Glutamatergic neuron (in vitro differentiated cells): ENCODE results near the gene SLC66A1. TPM values are rescaled to one million over a fixed set of nuclear protein-coding genes. Genes with fewer than 3 reads are reported as not detected.
A peak's percentile ranks its signal among the peaks of the same experiment; 100 is the strongest.

Experiments
- DNase-seq: peaks from one replicate; pipeline ENCODE4 v3.0.0; 2022
- H3K27ac Mint-ChIP-seq: one replicate; pipeline ENCODE4 v1.8.0; 2020; ENCODE audit warnings: mild to moderate bottlenecking, mixed read lengths, inconsistent platforms; ENCODE audit not compliant: unreplicated experiment
- H3K27me3 Mint-ChIP-seq: one replicate; pipeline ENCODE4 v1.8.0; 2020; ENCODE audit warnings: mild to moderate bottlenecking, moderate library complexity, mixed read lengths, inconsistent platforms; ENCODE audit not compliant: unreplicated experiment
- H3K36me3 Mint-ChIP-seq: one replicate; pipeline ENCODE4 v1.8.0; 2020; ENCODE audit warnings: mild to moderate bottlenecking, mixed read lengths, inconsistent platforms; ENCODE audit not compliant: unreplicated experiment
- H3K4me1 Mint-ChIP-seq: one replicate; pipeline ENCODE4 v1.8.0; 2020; ENCODE audit warnings: mild to moderate bottlenecking, low read depth, mixed read lengths, inconsistent platforms; ENCODE audit not compliant: unreplicated experiment
- H3K4me3 Mint-ChIP-seq: one replicate; pipeline ENCODE4 v1.8.0; 2020; ENCODE audit warnings: mild to moderate bottlenecking, mixed read lengths, inconsistent platforms; ENCODE audit not compliant: unreplicated experiment
- H3K9me3 Mint-ChIP-seq: one replicate; pipeline ENCODE4 v1.8.0; 2020; ENCODE audit warnings: mild to moderate bottlenecking, moderate library complexity, mixed read lengths, inconsistent platforms; ENCODE audit not compliant: unreplicated experiment
- CTCF ChIP-seq: fragments of 200-600 bp; sonication (generic); IDR thresholded peaks from one replicate; pipeline ENCODE4 v1.5.0; 2021; ENCODE audit not compliant: partially characterized antibody, unreplicated experiment
- total RNA-seq: library from RNA; stranded (reverse); fragmentation: NEBNext Ultra II Directional; extraction: Animal tissue kit (Norgen Biotek cat#: 25700); gene quantifications from one replicate; pipeline ENCODE4 v1.2.1, GENCODE V29; 2021; ENCODE audit not compliant: unreplicated experiment

Gene SLC66A1
- total RNA-seq, 1 donor from 2014 or later = 41.1 TPM

GRCh38 chr1:19352839-19353238, 40.7 kb downstream of the SLC66A1 start:
- H3K4me1 Mint-ChIP-seq = no peaks in the 10 kb centered on the region
- no peak overlapping the region for H3K4me3 Mint-ChIP-seq
- no peak for TF ChIP-seq CTCF
- no peaks in the 10 kb centered on the region for H3K36me3 Mint-ChIP-seq
- peaks cover 4% of the 10 kb centered on the region for H3K27me3 Mint-ChIP-seq
- no peak for DNase-seq
- H3K27ac Mint-ChIP-seq = no peak overlapping the region
- H3K9me3 Mint-ChIP-seq = peaks cover 5% of the 10 kb centered on the region

- Mint-ChIP-seq H3K27ac (no peak overlapping the region), H3K4me3 (no peak overlapping the region), H3K4me1 (no peaks in the 10 kb centered on the region), H3K27me3 (peaks cover 4% of the 10 kb centered on the region), H3K36me3 (no peaks in the 10 kb centered on the region), H3K9me3 (peaks cover 5% of the 10 kb centered on the region)
- no peak for TF ChIP-seq CTCF
- no peak for DNase-seq
Observed at GRCh38 chr1:19353596-19353995, 41.5 kb downstream of the SLC66A1 start.

- TF ChIP-seq CTCF = no peak
- Mint-ChIP-seq H3K9me3 (peaks cover 5% of the 10 kb centered on the region), H3K27me3 (peaks cover 4% of the 10 kb centered on the region), H3K4me3 (no peak overlapping the region), H3K4me1 (peaks cover 1% of the 10 kb centered on the region), H3K27ac (no peak overlapping the region), H3K36me3 (no peaks in the 10 kb centered on the region)
- no peak for DNase-seq
Observed at GRCh38 chr1:19354531-19354981, 42.4 kb downstream of the SLC66A1 start.

- H3K4me1 Mint-ChIP-seq = peaks cover 13% of the 10 kb centered on the region
- no peak overlapping the region for H3K27ac Mint-ChIP-seq
- no peaks in the 10 kb centered on the region for H3K36me3 Mint-ChIP-seq
- DNase-seq = no peak
- no peak for TF ChIP-seq CTCF
- H3K9me3 Mint-ChIP-seq = peaks cover 4% of the 10 kb centered on the region
- H3K4me3 Mint-ChIP-seq = no peak overlapping the region
- no peaks in the 10 kb centered on the region for H3K27me3 Mint-ChIP-seq
Observed at GRCh38 chr1:19356266-19356665, 44.1 kb downstream of the SLC66A1 start.

- no peak overlapping the region for H3K4me3 Mint-ChIP-seq
- H3K27me3 Mint-ChIP-seq = no peaks in the 10 kb centered on the region
- no peaks in the 10 kb centered on the region for H3K36me3 Mint-ChIP-seq
- H3K4me1 Mint-ChIP-seq = peaks cover 15% of the 10 kb centered on the region
- H3K27ac Mint-ChIP-seq = peak overlapping the region; percentile 33
- DNase-seq = no peak
- peaks cover 4% of the 10 kb centered on the region for H3K9me3 Mint-ChIP-seq
- no peak for TF ChIP-seq CTCF
Observed at GRCh38 chr1:19357299-19357986, 45.3 kb downstream of the SLC66A1 start.
